SW480 (cell line): Measurements from ENCODE around the gene DOK4.

Experiments used
- DNase-seq: peaks from one replicate; pipeline ENCODE4 v3.0.0-alpha.2; 2016; ENCODE audit warnings: low spot score

The DOK4 gene

DNA sequence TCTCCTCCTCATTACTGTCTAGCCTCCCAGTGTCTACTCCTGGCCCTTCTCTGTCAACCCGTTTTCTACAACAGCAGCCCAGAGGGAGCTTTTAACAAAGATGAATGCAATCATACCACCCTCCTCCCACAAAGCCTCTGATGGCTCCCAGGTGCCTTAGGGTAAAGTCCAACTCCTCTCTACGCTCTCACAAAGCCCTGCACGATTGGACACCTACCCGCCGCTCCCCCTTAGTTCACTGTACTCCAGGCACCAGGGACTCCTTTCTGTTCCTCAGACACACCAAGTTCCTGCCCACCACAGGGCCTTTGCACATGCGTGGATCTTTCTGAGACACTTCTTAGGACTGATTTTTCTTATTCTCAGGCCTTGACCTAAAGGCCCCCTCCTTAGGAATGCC is 32.6 kb upstream of the DOK4 start:
- no peak for DNase-seq

- DNase-seq = no peak
Observed at GRCh38 chr16:57518520-57518919, 32.2 kb upstream of the DOK4 start.

- no peak for DNase-seq
Observed at GRCh38 chr16:57517397-57518367, 31.4 kb upstream of the DOK4 start.

DNA sequence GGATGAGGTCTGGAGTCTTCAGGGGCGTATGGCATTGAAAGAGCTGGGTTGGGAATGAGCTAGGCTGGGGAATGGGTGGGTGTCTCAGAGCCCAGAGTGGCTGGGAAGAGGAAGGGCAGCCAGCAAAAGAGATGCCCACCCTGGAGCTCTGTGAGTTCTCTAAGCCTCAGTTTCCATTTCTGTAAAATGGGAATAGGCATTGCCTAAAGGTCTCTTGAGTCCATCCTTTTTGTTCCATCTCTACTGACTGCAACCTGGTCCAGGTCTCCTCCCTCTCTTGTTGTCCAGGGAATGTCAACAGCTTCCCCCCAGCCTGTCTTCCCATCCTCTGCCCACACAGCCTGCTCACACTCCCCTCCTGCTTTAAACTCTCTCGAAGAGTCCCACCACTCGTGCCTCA is 30.5 kb upstream of the DOK4 start:
- no peak for DNase-seq

DNA sequence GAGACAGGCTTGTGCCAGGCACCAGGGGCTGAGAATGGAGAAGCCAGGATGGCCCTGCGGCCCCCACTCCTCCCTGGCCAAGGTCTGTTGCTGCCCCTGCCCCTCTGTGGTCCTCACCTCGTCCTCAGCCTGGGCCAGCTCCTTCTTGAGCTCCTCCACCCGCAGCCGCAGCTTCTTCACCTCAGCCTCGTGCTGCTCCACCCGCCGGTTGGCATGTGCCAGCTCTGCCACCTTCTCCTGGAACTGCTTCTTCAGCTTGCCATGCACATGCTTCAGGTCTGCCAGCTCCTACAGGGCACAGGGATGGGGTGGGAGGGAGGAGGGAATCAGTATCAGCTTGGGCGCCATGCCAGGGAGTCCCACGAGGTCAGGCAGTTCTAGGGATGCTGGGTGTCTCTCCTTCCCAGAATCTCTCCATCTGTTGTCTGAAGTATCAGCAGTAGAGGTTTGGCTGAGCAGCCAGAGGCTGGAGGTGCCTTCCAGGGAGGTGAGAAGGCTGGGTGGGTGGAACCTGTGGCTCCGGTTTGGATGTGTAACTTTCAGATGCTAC is 30.0 kb upstream of the DOK4 start:
- no peak for DNase-seq

GRCh38 chr16:57514791-57515600 is 28.7 kb upstream of the DOK4 start:
- DNase-seq = no peak

DNA sequence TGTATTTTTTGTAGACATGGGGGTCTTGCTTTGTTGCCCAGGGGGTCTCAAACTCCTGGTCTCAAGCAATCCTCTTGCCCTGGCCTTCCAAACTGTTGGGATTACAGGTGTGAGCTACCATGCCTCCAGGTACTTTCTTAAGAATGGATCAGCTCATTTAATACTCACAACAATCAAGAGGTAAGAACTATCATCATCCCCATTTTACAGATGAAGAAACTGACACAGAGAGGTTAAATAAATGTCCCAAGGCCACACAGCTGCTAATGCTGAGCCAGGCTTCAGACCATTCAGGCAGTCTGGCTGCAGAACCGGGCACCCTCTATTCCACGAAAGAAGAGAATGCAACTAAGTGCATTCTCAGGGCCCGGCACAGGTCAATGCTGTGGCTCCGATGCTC is 28.1 kb upstream of the DOK4 start:
- DNase-seq = no peak

GRCh38 chr16:57513371-57514102 is 27.2 kb upstream of the DOK4 start:
- no peak for DNase-seq

GRCh38 chr16:57512296-57513001 is 26.2 kb upstream of the DOK4 start:
- no peak for DNase-seq

GRCh38 chr16:57510016-57510871 is 24.0 kb upstream of the DOK4 start:
- DNase-seq = no peak

DNA sequence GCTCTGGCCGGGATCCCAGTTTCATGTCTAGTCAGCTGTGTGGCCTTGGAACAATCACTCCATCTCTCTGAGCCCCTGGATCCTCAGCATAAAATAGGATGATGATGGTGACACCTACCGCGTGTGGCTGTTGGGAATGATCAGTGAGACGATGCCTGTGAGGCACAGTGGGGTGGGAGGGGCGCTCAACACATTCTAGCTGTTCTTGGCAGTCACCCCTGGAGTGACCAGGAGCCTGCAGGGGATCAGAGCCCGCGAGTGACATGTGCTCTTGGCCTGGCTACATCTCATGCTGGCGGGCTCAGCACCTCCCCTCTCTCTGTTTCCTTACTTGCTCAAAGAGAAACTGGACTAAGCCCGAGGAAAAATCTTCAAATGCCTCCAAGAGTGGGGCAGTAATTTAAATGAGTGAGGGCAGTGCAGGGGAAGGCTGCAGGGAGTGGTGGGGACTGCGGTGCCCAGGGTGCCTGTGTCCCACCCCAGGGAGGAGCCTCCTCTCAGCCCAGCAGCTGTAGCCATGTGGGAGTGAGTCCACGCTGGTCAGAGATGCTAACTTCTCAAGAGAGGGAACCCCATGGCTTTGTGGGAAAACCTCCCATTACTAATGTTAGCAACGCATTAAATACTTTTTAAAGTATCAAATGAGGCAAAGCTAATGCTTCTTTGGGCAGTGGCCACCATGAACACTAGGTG is 23.1 kb upstream of the DOK4 start:
- no peak for DNase-seq

GRCh38 chr16:57508035-57508425 is 21.7 kb upstream of the DOK4 start:
- no peak for DNase-seq

DNA sequence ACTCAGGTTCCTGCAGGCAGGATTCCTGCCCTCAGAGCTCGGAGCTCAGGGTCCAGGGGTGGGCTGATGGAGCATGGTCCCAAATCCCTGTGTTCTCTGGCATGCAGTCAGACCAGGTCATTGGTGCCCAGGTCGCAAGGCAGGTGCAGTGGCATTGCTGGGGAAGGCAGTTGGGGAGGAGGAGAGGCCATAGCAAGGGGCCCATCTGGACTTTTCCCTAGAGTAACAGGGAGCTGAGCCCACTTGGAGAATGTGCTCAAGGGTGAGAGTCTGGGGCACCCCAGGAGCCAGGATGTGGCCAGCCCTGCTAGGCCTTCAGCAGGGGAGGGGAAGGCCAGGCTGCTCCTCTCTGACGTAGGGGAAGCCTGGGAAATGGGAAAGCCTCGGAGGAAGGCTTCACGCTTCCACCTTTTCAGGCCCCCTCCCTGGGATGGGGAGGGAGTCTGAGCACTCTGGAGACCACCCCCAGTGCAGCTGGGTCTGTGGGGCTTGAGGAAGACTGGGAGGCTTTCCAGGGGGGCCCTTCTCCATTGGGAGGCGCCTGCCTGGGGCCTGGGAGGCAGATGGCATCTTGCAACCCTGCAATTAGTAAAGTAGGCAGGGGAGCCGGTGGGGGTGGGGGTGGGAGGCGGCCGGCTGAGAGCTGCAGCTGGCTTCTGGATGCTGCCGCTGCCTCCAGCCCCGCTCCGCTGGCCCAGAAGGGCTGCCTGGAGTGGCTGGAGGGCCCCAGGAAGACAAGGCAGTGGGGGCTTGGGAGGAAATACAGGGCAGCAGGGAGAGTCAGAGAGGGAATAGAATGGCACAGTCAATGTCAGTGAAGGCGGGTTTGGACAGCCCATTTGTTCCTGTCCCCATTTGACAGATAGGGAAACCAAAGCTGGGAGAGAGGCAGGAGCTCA is 21.1 kb upstream of the DOK4 start:
- DNase-seq = no peak

GRCh38 chr16:57505169-57505568 is 18.9 kb upstream of the DOK4 start:
- DNase-seq = no peak

DNA sequence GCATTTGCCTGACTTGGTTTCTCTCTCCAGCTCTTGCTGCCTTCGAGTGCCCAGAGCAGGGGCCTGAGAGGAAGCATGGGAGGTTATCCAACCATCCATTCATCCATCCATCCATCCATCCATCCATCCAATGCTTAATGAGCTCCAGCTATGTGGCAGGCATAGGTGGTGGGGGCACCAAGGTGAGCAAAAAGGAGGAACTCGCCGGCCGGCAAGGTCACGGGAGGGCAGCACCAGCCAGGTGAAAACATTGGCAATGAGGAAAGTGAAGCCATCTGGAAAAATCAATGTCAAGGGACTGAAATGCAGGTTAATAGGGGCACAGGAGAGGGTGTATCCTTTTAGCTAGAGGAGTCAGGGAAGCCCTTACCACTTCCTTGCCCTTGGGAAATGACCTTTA is 18.2 kb upstream of the DOK4 start:
- DNase-seq = no peak

- no peak for DNase-seq
Observed at GRCh38 chr16:57504001-57504400, 17.7 kb upstream of the DOK4 start.

DNA sequence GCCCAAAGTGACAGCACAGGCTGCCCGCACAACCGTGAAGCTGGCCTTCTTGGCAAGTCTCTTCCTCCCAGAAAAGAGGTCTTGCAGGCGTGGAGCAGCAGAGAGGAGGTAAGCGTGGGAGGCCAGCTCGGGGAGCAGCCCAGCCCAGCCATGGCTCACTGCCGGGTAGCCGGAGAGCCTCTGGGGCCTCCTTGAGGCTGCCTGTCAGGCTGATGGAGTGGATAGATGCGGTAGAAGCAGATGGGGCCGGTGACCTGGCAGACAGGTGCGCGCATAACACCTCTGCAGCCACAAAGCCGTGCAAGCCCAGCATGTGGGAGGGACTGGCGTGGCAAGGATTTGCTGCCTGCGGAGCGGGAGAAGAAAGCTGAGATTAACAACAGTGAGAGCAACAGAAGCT is 17.1 kb upstream of the DOK4 start:
- no peak for DNase-seq

DNA sequence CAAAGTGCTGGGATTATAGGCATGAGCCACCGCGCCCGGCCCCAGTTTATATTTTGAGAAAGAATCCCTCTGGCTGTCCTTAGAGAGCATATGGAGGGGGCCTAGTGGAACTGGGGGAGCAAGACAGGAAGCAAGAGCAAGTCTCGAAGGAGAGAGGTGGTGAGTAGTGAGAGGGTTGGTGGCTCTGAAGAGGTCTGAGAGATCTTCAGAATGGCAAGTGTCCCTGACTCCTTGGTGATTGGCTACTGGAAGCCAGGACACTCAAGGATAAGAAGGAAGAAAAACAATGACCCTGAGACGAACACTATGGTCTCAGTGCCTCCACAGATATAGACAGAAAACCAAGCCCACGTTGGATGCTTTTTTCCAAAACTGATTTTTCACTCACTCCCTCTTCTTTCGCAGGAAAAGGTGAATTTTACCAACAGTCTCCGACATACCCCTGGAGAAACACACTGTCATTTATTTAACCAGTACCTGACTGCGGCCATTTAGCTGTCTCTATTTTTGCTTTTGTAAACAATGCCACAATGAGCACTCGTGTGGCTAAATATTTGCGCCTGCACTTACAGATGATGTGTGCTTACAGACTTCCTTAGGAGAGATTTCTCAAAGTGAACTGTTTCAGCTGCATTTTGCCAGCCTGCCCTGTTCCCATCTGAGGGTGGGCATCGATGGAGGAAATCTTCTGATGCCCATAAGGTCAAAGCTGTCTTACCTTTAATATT is 15.9 kb upstream of the DOK4 start:
- DNase-seq = no peak
